Activated CD8-positive, alpha-beta memory T cell treated with anti-CD3 and anti-CD28 coated beads for 1 hour (primary cell): ENCODE measurements around the gene PLEKHG1.

Experiments used
- DNase-seq, 2 donors: peaks; one replicate each; pipeline ENCODE4 v3.0.0-alpha.2; 2020; ENCODE audit warnings: low read depth in 1 of 2; ENCODE audit errors: extremely low read depth in 1 of 2

PLEKHG1 gene

DNA sequence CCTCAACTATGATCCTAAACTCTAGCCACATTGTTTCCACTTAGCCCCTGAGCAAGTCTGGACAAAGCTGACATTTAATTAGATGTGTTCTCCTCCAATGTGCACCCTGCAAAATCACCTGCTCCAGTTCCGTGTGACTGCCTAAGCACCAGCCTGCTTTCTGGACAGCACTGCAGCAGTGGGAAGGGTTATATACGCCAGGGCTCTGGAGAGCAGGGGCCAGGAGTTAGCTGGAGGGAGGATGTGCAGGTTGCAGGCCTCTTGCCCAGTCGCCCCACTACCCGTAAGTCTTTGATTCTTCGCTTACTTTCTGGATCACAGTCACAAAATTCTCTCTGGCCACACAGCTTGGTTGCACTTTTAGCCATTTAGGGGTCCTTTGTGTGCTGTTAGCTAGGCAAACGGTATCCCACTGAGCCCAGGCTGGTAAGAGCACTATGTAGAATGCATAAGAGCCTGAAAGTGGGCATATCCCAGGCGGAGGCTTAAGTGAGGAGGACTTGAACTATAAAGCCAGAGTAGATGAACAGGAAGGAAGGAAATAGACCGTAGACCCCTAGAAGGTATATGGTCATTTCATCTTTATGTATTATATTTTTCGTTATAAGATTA lies 10.7 kb upstream of the PLEKHG1 start:
- DNase-seq = no peak

DNA sequence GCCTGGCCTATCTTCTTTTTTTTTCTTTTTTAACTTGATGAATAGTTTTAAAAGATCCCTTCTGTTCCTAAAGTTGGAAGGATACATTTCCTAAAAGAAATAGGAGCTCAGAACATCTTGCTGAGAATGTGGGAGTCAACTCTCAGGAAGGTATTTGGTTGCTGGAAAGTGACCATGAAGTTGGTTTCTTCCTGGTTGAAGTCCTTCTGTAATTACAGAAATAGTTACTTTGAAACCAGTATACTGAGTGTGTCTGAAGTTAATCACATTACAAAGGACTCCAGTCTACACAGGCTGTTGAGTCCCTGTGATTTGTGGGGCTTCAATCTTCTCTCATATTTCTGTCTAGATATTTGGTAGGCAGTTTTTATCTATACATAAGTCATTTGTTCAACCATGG lies 9.8 kb upstream of the PLEKHG1 start:
- DNase-seq = no peak

DNA sequence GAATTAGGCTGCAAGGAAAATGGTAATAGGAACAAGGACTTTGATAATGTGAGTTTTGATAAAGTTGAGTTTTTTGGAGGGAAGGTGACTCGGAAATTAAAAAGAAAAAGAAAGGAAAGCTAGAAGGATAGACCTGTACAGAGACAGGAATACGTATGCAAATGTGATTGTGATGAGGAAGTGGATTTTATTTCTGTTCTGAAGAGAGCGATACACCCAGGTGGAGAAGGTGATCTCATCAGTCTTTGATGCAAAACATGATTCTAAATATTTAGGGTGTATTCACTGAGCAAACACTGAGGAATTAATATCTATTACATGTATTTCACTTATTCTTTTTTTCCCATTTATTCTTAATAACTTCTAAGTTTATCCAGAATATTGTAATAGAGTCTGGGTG lies 9.2 kb upstream of the PLEKHG1 start:
- no peak for DNase-seq

DNA sequence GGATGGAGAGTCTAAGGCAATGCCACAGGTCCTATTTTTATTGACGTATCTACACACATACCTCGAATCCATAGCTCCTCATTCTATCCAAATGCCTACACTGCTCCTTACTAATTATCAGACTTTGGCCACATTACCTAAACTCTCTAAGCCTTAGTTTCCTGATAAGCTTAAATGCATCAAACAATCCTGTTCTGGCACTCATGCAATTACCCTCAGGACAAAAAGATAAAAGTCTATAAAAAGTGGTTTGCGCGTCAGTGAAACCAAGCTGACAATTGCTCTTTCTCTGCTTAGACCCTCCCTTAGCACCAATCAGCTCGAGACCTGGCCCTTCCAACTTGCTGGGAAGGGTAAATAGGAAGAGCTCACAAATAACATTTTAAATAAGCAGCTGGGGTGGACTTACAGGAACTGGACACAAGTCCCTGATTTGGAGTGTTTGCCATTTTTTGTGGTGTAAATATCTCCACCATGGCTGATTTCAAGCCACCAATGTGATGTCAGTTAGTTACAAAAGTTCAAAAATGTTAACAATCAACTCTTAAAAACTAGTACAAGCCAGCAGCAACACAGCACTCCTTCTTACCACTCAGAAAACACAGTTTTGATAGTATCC lies 7.2 kb upstream of the PLEKHG1 start:
- no peak for DNase-seq

DNA sequence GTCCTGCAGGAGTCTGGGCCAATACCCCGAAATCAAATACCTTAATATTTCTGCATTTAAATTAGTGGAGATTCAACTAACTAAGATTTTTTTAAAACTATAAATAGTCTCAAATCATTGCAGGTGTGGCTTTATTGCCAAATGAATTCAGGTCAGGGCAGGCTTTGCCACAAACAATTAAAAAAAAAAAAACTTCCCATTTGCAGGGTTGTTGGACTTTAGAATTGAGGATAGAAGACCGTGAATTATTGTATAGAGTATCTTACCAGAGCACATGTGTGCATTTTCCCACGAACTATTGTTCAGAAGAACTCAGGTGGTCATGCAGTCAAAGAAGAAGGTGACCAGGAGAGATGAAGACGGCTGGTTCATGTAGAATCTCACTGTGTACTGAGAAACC lies 6.6 kb upstream of the PLEKHG1 start:
- DNase-seq = no peak

DNA sequence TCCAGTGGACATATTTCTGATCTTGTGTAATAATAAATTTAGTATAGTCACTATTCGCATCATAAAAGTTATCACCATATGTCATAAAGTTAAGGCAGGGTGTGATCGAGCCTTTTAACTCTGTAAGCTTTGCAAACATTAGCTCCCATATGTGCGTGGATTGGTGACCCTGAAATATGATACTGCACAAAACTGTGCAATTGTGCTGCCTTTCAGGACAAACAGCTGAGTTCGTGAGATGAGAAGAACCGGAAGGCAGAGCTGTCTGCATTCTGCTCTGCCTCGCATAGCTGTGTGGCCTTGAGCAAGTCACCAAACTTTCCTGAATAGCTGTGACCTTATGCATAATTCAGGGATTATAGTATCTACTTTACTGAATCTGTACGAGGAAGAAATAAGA lies 3.2 kb upstream of the PLEKHG1 start:
- no peak for DNase-seq

DNA sequence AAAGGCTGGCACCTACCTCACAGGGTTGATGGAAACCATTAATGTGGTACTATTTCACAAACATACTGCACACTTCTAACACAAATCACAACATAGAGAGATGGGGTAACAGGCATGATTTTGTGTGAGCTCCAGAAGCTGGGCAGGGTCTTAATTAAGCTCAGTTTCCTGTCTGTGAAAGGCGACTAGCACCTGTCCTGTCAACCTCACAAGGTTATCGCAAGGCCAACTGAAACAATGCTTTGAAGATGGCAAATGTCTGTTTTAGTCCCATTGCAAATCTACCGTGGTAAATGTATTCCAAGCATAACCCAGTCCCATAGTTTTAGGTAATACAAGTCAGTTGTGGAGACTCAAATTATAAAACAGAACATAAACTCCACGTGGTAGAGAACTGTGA lies 1.3 kb upstream of the PLEKHG1 start:
- no peak for DNase-seq

DNA sequence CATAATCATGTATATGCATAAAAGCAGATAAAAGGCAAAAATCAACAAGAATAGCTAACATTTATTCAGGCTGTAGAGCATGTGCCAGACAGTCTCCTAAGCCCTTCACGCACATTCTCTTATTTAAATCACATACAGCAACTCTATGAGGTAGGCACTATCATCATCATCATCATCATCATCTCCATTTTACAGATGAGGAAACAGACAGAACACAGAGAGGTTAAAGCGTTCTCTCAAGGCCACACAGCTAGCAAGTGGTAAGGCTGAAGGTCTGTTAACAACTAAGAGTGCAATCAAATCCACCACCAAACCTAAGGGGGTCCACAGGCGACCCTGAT lies 857 bp upstream of the PLEKHG1 start:
- DNase-seq = no peak

DNA sequence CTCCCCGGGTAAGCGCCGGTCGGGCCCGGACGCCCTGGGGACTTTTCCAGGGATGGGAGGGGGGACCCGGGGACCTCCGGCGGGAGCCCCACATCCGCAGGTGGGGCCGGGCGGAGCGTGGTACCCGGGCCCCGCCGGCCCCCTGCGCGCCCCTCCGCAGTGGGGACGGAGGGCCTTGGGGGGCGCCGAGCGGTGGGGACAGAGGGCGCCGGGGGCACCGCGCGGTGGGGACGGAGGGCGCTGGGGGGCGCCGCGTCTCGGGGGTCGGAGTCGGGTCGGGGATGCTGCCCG lies 270 bp downstream of the PLEKHG1 start:
- no peak for DNase-seq

DNA sequence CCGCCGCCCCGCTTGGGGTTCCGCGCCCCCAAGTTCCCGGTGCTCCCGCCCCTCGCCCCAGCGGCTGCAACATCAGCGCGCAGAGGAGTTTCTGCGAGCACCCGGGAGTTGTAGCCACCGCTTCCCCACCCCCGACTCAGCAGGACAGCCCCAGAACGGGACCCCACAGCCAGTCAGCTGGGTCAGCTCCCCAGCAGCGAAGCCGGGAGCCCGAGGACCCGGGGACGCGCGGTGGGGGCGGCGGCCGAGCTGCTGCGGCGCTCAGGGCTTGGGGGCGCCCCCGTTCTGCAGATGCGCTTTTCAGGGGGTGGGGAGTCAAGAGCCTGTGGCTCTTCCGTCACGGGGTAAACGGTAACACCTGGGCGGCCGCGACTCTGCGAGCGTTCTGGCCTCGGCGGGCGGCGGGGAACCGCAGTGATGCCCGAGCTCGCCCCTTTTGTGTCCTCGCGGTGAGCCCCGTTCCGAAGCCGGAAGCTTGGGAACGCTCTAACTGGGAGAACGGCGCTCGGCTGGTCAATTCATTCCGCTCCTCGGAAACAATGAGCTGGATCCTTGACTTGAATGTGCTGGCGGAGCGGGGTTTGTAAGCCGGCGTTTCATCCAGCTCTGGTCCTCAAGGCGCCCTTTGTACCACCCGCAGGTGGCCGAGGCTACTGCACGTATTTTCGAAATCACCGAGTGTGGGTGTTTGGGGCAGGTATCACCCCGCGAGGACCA lies 774 bp downstream of the PLEKHG1 start:
- peak; percentile 4 to 27 for DNase-seq

DNA sequence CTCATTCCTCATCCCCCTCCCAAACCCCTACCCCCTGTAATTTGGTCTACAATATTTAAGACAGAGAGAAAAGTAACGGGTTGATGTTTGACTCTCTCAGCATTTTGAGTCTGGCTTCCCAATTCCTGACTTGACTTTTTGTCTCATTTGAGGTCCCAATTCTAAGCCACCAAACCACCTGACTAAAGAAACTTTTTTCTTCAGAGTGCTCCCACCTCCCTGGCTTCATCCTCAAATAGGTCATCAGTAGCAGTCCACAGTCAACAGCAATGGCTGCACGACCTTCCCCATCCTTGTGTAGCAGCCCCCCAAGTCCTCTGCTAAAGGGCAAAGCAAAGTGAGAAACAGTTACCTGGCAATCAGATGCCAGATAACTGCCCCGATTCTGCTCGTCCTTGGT lies 1.8 kb downstream of the PLEKHG1 start:
- no peak for DNase-seq

DNA sequence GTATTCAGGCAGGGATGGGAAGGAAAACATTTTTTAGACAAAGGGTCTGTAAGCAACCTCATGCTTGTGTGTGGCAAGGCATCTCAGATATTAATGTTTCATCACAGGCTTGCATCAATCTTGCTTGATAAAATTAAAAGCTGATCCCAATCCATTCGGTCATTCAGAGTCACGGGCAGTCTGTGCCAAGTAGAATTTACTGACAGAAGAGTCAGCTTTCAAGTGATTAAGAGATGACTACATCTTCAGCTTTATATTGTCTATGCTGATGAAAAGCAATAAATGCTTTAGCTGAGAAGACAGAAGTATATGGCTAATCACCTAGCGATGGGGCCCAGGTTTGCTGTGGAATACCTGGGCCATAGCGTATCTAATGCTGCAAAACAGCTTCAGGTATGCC lies 3.5 kb downstream of the PLEKHG1 start:
- no peak for DNase-seq

DNA sequence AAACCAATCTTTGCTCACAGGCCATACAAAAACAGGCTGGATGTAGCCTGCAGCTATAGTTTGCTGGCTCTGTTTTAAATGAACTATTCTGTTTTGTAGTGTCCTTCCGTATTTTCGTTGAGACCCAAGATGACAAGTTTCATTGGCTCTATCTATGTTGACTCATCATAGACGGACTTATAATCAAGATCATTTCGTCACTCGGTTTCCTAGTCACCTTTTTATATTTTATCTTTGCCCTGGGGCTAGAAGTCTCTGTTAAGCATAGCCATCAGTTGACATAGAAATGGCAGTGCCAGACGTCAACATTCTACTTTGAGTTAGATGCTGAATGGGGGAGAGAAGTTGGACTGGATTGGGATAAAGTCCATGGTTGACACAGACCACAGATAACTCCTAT lies 4.8 kb downstream of the PLEKHG1 start:
- DNase-seq = no peak

DNA sequence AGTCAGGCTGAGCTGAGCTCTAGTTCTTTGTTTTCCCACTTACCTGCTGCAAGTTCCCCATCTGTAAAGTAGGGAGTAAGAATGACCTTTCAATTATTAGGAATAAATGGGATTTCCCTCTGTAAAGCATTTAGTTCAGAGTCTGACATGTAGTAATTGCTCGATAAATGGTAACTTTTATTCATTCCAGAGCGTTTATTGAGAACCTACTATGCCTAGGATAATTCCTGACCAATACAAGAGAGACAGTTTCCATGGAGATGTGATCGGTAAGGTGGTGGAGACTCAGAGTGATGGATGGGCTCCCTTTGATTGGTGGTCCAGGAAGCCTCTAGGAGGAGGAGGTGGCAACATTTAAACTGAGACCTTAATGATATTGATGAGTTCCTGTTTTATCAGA lies 5.6 kb downstream of the PLEKHG1 start:
- no peak for DNase-seq

DNA sequence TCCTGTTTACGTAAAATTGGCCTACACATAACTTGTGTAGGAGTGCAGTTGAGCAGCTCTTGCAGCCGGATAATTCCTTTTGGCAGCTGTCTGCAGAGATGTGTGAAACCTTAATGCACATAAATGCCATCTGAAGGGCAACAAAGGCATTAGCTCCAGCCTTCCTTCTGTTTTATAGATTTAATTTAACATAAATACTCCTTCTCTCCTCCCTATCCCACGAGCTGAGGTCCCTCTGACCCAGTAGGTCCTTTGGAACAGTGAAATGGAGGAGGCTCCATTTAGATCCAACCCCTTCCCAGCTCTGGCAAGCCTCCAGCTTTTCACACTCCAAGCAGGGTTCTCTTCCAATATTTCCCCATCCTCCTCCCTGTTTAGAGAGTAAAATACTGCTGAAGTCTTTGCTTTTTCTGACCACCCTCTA lies 6.5 kb downstream of the PLEKHG1 start:
- no peak for DNase-seq

DNA sequence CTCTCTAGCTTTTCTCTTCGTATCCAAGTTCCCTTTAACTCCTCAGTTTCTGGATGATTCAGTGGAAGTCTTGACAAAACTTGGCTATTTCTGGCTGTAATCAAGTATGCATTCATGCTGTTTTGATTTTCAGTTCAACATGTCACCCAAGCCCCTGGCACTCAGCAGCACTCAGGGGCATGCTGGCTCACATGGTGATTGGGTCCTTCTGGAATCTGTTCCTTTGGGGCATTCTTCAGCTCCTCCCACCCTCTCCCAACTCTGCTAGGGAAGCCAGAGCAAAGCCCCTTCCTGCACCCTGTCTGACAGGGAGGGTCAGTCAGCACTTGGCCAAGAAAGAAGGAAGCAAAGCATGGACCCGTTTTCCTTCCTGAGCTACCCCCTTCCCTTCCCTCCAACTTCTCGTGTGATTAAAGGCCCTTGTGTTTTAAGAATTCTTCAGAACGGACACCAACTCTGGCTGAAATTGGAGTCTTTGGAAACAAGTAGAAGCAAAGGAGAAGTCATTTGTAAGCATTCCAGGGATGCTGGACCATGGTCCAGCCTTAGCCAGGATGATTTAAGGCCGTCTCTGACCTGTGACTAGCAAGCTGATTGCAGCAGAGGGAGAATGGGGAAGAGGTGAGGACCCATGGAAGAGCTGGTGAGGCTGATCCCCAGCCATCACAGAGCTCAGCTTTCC lies 7.1 kb downstream of the PLEKHG1 start:
- no peak for DNase-seq

DNA sequence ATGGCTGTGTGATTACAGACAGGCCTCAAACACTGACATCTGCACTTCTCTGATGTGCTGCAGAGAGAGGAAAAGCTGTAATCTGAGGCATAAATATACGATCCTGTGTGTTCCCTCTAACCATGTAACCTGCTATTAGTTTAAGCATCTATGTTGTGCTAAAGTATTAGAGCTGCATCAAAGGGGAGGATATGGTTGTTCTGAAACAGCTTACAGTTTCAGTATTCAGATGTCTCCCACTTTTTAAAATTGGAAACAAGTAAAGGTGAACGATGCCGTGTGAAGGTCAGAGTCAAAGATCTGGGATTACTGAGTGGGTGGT lies 7.6 kb downstream of the PLEKHG1 start:
- DNase-seq = no peak

DNA sequence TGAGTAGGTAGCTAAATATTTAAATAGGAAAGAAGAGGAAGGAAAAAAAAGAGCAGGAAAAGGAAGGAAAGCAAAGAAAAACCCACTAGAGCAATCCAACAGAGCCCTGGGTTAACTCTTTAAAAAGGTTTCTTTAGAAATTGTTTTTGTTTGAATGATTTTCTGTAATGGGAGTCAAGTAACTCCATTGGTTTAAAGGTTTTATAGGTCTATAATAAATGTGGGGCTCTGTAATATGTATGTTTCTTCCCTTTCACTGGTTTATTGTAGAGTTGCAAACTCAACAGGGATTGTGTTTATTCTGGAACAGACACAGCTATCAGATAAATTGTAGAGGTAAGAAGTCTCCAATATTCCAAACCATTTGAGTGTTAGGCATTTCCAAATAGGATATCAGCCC lies 10.9 kb downstream of the PLEKHG1 start:
- DNase-seq = no peak

DNA sequence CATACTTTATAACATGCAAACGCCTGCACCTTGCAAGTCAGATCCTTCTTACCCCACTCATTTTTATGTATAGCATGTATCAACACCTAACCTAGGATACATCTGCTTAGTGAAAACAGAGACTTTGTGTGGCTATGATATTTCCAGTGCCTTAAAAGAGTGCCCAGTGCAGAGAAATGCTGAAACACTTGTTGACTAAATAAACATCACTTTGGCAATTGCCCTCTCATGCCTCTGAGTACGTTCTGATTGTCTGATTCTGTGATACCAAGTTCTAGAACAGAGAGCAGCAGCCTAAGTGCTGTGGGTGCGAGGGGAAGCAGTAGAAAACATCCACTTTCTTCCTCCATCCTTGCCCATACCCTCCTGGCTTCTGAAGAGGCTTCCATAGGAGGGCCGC lies 13.6 kb downstream of the PLEKHG1 start:
- DNase-seq = no peak

DNA sequence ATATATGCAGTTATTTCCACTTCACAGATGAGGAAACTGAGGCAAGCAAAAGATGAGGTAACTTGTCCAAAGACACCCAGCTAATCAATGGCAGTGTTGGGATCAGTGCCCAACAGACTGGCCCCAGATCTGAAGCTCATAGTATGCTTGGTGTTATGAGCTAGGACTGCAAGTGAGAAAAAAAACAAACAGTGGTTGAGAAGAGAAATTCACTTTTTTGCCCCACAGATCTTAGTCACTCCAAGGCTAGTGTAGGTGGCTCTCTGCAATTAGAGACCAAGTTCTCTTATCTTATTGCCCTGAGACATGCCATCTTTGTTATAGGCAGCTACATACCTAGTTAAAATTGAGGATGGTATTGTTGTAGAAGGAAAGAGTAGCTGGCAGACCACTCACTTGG lies 16.3 kb downstream of the PLEKHG1 start:
- DNase-seq = no peak

DNA sequence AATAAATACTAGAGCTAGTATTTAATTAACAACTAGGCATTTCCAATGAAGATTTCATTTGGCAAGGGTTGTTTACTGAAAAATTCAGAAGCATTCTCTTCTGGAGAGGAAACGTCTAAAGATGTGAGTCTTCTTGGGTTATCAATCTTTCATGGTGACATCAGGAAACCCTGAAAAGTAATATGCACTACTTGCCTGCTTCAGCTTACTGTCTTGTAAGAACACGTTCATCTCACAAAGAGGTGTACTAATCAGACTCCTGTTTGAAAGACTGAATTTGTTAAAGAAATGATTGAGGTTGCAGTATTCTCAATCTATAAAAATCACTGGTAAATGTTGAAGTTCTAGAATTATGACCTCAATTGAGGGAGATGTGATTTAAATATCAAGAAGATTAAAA lies 16.9 kb downstream of the PLEKHG1 start:
- no peak for DNase-seq

DNA sequence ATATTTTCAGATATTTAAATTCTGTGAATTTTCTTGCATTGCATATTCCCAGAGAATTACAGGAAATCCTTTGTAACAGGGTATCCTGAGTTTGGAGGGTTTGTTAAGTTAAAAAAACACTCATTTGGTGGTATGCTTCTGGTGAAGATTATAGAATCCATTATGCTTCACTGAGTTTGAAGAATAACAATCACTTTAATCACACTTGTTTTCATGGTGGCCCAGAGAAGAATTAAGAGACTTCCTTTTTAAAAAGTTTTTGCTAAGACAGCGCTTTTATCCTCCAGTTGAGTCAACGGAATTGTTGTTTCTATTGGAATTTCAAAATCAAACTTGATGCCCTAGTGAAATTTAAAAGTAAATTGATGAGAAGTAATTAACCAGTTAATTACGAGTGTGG lies 17.4 kb downstream of the PLEKHG1 start:
- DNase-seq = no peak
